ENCODE results near the gene PHF24. TPM values are rescaled to one million over a fixed set of nuclear protein-coding genes. Genes with fewer than 3 reads are reported as not detected.
"Not testable (repeated sequence)": the region's sequence is repeated elsewhere in the genome, so short reads cannot be mapped to it uniquely, and the experiment has no call there.

PHF24 gene
- total and polyA plus RNA-seq, 10 of the 15 experiments (the other 5 are each of a cell fraction or from before 2014, with no cell fraction given) = 0.02 to 0.04 TPM; not detected in 8

GRCh38 chr9:34956066-34956465 is 2.0 kb upstream of the PHF24 start:
- intact Hi-C loops (cut with micrococcal nuclease; ENCODE audit: unreplicated experiment); H3K4me3 ChIP-seq: not testable (repeated sequence)

GRCh38 chr9:34956648-34957047 is 1.4 kb upstream of the PHF24 start:
- H3K27ac ChIP-seq (ENCODE audit: control insufficient read depth, insufficient read depth) = no peak overlapping the region
- POLR2A ChIA-PET = no interaction called here
- CTCF ChIA-PET = no interaction called here
- no TSS peak for BruUV-seq (replicated peaks)
- in situ Hi-C loops (cut with MboI) = no loop called here
- intact Hi-C loops (cut with micrococcal nuclease; ENCODE audit: unreplicated experiment) = no loop called here
- H3K27me3 ChIP-seq (replicated peaks in 1 of 2; ENCODE audit: control insufficient read depth in 2 of 2, insufficient read depth in 2 of 2, low read length in 1 of 2) = peaks cover 9 to 15% of the 10 kb centered on the region in 2 experiments
- H3K36me3 ChIP-seq (ENCODE audit: control insufficient read depth in 2 of 2, insufficient read depth in 2 of 2, low read length in 1 of 2) = no peaks in the 10 kb centered on the region
- FAIRE-seq (no peak), DNase-seq (ENCODE audit: low read depth, low spot score) (no peak), ATAC-seq (peak; percentile 88)
- H3K9ac ChIP-seq (ENCODE audit: control insufficient read depth, insufficient read depth, low read length) = no peak overlapping the region
- H3K4me3 ChIP-seq = no peak overlapping the region
- H3K4me1 ChIP-seq (ENCODE audit: control insufficient read depth, insufficient read depth, low read length) = no peaks in the 10 kb centered on the region
- SMC1A ChIA-PET (ENCODE audit: uncharacterized antibody, unreplicated experiment) = no interaction called here
- H4K20me1 ChIP-seq (ENCODE audit: control insufficient read depth, insufficient read depth) = no peaks in the 10 kb centered on the region
- H2AFZ ChIP-seq (ENCODE audit: control insufficient read depth, low read depth, low read length) = no peak overlapping the region
- H3K9me3 ChIP-seq (replicated peaks; ENCODE audit: control insufficient read depth, insufficient read depth, low read length) = no peaks in the 10 kb centered on the region
- H3K79me2 ChIP-seq (ENCODE audit: control insufficient read depth, insufficient read depth, low read length) = no peaks in the 10 kb centered on the region
- 0% methylated on average over 4 of the region's 4 CpGs for WGBS (ENCODE audit: insufficient coverage, insufficient replicate concordance, low lambda C conversion rate, missing lambda C conversion rate)
- RAD21 ChIA-PET (ENCODE audit: unreplicated experiment) = interaction anchor here (0.6 kb wide), 1 partner anchor 57 kb away, joined by 4 read pairs; no protein-coding TSS in a partner anchor
- H3K4me2 ChIP-seq (ENCODE audit: control insufficient read depth, insufficient read depth) = no peak overlapping the region
- TF ChIP-seq CREM (IDR thresholded peaks at IDR 0.05; ENCODE audit: low read depth) (peak; percentile 44; the same call in 1 of the 2 replicates), RAD51 (IDR thresholded peaks at IDR 0.05) (peak; percentile 21; the same call in 1 of the 2 replicates), FOS (IDR thresholded peaks at IDR 0.05; ENCODE audit: borderline replicate concordance, extremely low read depth, insufficient read length) (no peak), MEF2B (IDR thresholded peaks at IDR 0.05; ENCODE audit: partially characterized antibody, poor library complexity, severe bottlenecking) (peak; percentile 89), SP1 (IDR thresholded peaks at IDR 0.05; ENCODE audit: low read depth, low read length) (no peak), RUNX3 (IDR thresholded peaks at IDR 0.05; ENCODE audit: low read length) (peak; percentile 57; the same call in 1 of the 2 replicates)
- TF ChIP-seq, protein P1, sequence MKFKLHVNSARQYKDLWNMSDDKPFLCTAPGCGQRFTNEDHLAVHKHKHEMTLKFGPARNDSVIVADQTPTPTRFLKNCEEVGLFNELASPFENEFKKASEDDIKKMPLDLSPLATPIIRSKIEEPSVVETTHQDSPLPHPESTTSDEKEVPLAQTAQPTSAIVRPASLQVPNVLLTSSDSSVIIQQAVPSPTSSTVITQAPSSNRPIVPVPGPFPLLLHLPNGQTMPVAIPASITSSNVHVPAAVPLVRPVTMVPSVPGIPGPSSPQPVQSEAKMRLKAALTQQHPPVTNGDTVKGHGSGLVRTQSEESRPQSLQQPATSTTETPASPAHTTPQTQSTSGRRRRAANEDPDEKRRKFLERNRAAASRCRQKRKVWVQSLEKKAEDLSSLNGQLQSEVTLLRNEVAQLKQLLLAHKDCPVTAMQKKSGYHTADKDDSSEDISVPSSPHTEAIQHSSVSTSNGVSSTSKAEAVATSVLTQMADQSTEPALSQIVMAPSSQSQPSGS (IDR thresholded peaks at IDR 0.05; ENCODE audit: low read length) = peak; percentile 76
- TF ChIP-seq, protein P2, sequence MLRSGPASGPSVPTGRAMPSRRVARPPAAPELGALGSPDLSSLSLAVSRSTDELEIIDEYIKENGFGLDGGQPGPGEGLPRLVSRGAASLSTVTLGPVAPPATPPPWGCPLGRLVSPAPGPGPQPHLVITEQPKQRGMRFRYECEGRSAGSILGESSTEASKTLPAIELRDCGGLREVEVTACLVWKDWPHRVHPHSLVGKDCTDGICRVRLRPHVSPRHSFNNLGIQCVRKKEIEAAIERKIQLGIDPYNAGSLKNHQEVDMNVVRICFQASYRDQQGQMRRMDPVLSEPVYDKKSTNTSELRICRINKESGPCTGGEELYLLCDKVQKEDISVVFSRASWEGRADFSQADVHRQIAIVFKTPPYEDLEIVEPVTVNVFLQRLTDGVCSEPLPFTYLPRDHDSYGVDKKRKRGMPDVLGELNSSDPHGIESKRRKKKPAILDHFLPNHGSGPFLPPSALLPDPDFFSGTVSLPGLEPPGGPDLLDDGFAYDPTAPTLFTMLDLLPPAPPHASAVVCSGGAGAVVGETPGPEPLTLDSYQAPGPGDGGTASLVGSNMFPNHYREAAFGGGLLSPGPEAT (IDR thresholded peaks at IDR 0.05; ENCODE audit: low read depth) = 0 out of 2 replicates have a peak, but pooled peaks have one; percentile 20
- TF ChIP-seq, protein P3, sequence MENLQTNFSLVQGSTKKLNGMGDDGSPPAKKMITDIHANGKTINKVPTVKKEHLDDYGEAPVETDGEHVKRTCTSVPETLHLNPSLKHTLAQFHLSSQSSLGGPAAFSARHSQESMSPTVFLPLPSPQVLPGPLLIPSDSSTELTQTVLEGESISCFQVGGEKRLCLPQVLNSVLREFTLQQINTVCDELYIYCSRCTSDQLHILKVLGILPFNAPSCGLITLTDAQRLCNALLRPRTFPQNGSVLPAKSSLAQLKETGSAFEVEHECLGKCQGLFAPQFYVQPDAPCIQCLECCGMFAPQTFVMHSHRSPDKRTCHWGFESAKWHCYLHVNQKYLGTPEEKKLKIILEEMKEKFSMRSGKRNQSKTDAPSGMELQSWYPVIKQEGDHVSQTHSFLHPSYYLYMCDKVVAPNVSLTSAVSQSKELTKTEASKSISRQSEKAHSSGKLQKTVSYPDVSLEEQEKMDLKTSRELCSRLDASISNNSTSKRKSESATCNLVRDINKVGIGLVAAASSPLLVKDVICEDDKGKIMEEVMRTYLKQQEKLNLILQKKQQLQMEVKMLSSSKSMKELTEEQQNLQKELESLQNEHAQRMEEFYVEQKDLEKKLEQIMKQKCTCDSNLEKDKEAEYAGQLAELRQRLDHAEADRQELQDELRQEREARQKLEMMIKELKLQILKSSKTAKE (IDR thresholded peaks at IDR 0.05; ENCODE audit: low read depth, poor library complexity, severe bottlenecking) = peak; percentile 92

More at GRCh38 chr9:34956066-34956465, 2.0 kb upstream of the PHF24 start:
- peaks cover 9 to 13% of the 10 kb centered on the region in 2 experiments for H3K27me3 ChIP-seq (replicated peaks in 1 of 2; ENCODE audit: control insufficient read depth in 2 of 2, insufficient read depth in 2 of 2, low read length in 1 of 2)
- RAD21 ChIA-PET (ENCODE audit: unreplicated experiment); SMC1A ChIA-PET (ENCODE audit: uncharacterized antibody, unreplicated experiment); FAIRE-seq; BruUV-seq (replicated peaks); H3K79me2 ChIP-seq (ENCODE audit: control insufficient read depth, insufficient read depth, low read length); H2AFZ ChIP-seq (ENCODE audit: control insufficient read depth, low read depth, low read length); H3K9ac ChIP-seq (ENCODE audit: control insufficient read depth, insufficient read depth, low read length); H3K4me2 ChIP-seq (ENCODE audit: control insufficient read depth, insufficient read depth); POLR2A ChIA-PET; H3K36me3 ChIP-seq (ENCODE audit: control insufficient read depth in 2 of 2, insufficient read depth in 2 of 2, low read length in 1 of 2); H4K20me1 ChIP-seq (ENCODE audit: control insufficient read depth, insufficient read depth); ATAC-seq; H3K9me3 ChIP-seq (replicated peaks; ENCODE audit: control insufficient read depth, insufficient read depth, low read length); DNase-seq (ENCODE audit: low read depth, low spot score); in situ Hi-C loops (cut with MboI); H3K4me1 ChIP-seq (ENCODE audit: control insufficient read depth, insufficient read depth, low read length); H3K27ac ChIP-seq (ENCODE audit: control insufficient read depth, insufficient read depth); CTCF ChIA-PET: not testable (repeated sequence)
- WGBS (ENCODE audit: insufficient coverage, insufficient replicate concordance, low lambda C conversion rate, missing lambda C conversion rate) = 55% methylated on average over 7 of the region's 7 CpGs
- 0 out of 4 replicates have a peak, but pooled peaks of 1 of the 2 experiments have one; percentile 4 for TF ChIP-seq BHLHE40 (IDR thresholded peaks at IDR 0.05; ENCODE audit: borderline replicate concordance in 1 of 2, low read depth in 2 of 2, low read length in 1 of 2)
